ENCODE results near the gene TPRN. TPM values are rescaled to one million over a fixed set of nuclear protein-coding genes. Genes with fewer than 3 reads are reported as not detected.

Gene TPRN
- total and polyA plus RNA-seq, 9 of the 15 experiments (the other 6 are each of a cell fraction or from before 2014, with no cell fraction given) = 0.31 to 31.9 (median 4.4) TPM

GRCh38 chr9:137236238-137236935 lies 35.8 kb upstream of the TPRN start (continued):
- TF ChIP-seq KLF13 (tag; IDR thresholded peaks at IDR 0.05; ENCODE audit: borderline replicate concordance, low read depth) (peak; percentile 91), ZNF12 (CRISPR knock-in tag; IDR thresholded peaks at IDR 0.05) (0 out of 2 replicates have a peak, but pooled peaks have one; percentile 30), CTCF (IDR thresholded peaks at IDR 0.05 in 2 of 3, conservative IDR thresholded peaks at IDR 0.05 in 1 of 3; ENCODE audit: insufficient read depth in 2 of 3, low read depth in 1 of 3, low read length in 3 of 3) (peak; percentile 99 to 100 (median 99)), FOXO4 (CRISPR knock-in tag; IDR thresholded peaks at IDR 0.05) (no peak), KLF1 (tag; IDR thresholded peaks at IDR 0.05) (peak; percentile 44; the same call in 1 of the 2 replicates), TEAD2 (tag; IDR thresholded peaks at IDR 0.05) (no peak), FOXM1 (IDR thresholded peaks at IDR 0.05; ENCODE audit: low read depth) (peak; percentile 67), FOXM1 (CRISPR knock-in tag; IDR thresholded peaks at IDR 0.05; ENCODE audit: low read depth) (peak; percentile 64; the same call in 1 of the 2 replicates), SRF (CRISPR knock-in tag; IDR thresholded peaks at IDR 0.05) (0 out of 4 replicates have a peak, but pooled peaks of 1 of the 2 experiments have one; percentile 50), RBM39 (optimal IDR thresholded peaks at IDR 0.05; ENCODE audit: low read depth, low read length) (no peak), ZNF740 (CRISPR knock-in tag; IDR thresholded peaks at IDR 0.05) (peak; percentile 96), ZNF740 (tag; IDR thresholded peaks at IDR 0.05) (peak in 1 of 2 experiments; percentile 89; a peak in 2 of 4 replicates), ETV6 (IDR thresholded peaks at IDR 0.05; ENCODE audit: borderline replicate concordance in 1 of 2, low read depth in 2 of 2, low read length in 1 of 2) (0 out of 4 replicates have a peak, but pooled peaks of 1 of the 2 experiments have one; percentile 39), ETV6 (CRISPR knock-in tag; IDR thresholded peaks at IDR 0.05; ENCODE audit: borderline replicate concordance) (no peak), MNT (conservative IDR thresholded peaks at IDR 0.05) (no peak), TAF1 (IDR thresholded peaks at IDR 0.05; ENCODE audit: control insufficient read depth, extremely low read depth, insufficient read depth, low read length, severe bottlenecking) (peak; percentile 29), ZNF253 (CRISPR knock-in tag; conservative IDR thresholded peaks at IDR 0.05) (no peak), POLR2AphosphoS5 (IDR thresholded peaks at IDR 0.05; ENCODE audit: control insufficient read depth, insufficient read depth, low read depth, low read length) (peak; percentile 62), ATF1 (CRISPR knock-in tag; IDR thresholded peaks at IDR 0.05) (no peak), ATF1 (tag; IDR thresholded peaks at IDR 0.05) (peak; percentile 72), NELFE (IDR thresholded peaks at IDR 0.05; ENCODE audit: insufficient read depth, insufficient read length) (no peak), KAT7 (CRISPR knock-in tag; IDR thresholded peaks at IDR 0.05; ENCODE audit: borderline replicate concordance) (0 out of 2 replicates have a peak, but pooled peaks have one; percentile 61)
